ENCODE measurements around the gene RPL5.

DNA sequence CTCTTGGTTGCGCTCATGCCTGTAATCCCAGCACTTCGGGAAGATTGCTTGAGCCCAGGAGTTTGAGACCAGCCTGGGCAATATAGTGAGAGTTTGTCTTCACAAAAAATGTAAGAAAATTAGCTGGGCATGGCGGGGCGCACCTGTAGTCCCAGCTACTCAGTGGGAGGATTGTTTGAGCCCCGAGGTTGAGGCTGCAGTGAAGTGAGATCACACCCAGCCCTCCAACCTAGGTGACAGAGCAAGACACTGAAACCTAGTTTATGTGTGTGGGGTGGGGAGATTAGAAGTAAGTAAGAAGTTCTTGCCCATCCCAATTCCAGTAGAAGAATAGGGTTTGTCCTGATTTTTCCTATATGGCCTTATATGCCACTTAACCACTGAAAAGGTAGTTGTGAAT, 2.0 kb downstream of the RPL5 start:
- TF ChIP-seq POLR2A (IDR thresholded peaks at IDR 0.05) (no peak), POLR2AphosphoS5 (IDR thresholded peaks at IDR 0.05) (no peak)
- TF ChIP-seq, protein P1, sequence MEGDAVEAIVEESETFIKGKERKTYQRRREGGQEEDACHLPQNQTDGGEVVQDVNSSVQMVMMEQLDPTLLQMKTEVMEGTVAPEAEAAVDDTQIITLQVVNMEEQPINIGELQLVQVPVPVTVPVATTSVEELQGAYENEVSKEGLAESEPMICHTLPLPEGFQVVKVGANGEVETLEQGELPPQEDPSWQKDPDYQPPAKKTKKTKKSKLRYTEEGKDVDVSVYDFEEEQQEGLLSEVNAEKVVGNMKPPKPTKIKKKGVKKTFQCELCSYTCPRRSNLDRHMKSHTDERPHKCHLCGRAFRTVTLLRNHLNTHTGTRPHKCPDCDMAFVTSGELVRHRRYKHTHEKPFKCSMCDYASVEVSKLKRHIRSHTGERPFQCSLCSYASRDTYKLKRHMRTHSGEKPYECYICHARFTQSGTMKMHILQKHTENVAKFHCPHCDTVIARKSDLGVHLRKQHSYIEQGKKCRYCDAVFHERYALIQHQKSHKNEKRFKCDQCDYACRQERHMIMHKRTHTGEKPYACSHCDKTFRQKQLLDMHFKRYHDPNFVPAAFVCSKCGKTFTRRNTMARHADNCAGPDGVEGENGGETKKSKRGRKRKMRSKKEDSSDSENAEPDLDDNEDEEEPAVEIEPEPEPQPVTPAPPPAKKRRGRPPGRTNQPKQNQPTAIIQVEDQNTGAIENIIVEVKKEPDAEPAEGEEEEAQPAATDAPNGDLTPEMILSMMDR (IDR thresholded peaks at IDR 0.05 in 8 of 11, conservative IDR thresholded peaks at IDR 0.05 in 3 of 11) = no peak

Data from spleen (tissue), 7 donors.